HepG2 (cell line): ENCODE results near the gene PGP. TPM values are rescaled to one million over a fixed set of nuclear protein-coding genes. Genes with fewer than 3 reads are reported as not detected.

ENCODE experiments used
- FOXK1 ChIP-seq: sonication (generic); formaldehyde crosslinking; IDR thresholded peaks from 2 replicates; pipeline ENCODE4 v1.4.0; 2020; ENCODE audit warnings: low read depth, missing genetic modification reagents, borderline replicate concordance
- HDAC1 ChIP-seq: sonication (generic); formaldehyde crosslinking; IDR thresholded peaks from 2 replicates; pipeline ENCODE4 v1.5.1; 2020; ENCODE audit warnings: mild to moderate bottlenecking, missing genetic modification reagents
- KMT2B ChIP-seq: IDR thresholded peaks from 2 replicates; pipeline ENCODE4 v1.6.1; 2016; ENCODE audit warnings: missing genetic modification reagents, missing compliant biosample characterization
- MBNL3 ChIP-seq: fragments of 250-450 bp; sonication (Bioruptor Pico); conservative IDR thresholded peaks from 2 replicates; pipeline ENCODE4 v1.8.0; 2022; ENCODE audit warnings: mild to moderate bottlenecking, inconsistent platforms
- NFYB ChIP-seq: sonication (generic); formaldehyde crosslinking; IDR thresholded peaks from 2 replicates; pipeline ENCODE4 v1.4.0; 2020; ENCODE audit warnings: missing genetic modification reagents
- SP2 ChIP-seq: sonication (generic); formaldehyde crosslinking; IDR thresholded peaks from 2 replicates; pipeline ENCODE4 v1.5.1; 2020; ENCODE audit warnings: mild to moderate bottlenecking, missing genetic modification reagents
- THAP11 ChIP-seq: IDR thresholded peaks from 2 replicates; pipeline ENCODE4 v1.6.1; 2016; ENCODE audit warnings: missing biosample characterization, missing genetic modification reagents
- ZNF235 ChIP-seq: sonication (generic); formaldehyde crosslinking; IDR thresholded peaks from 2 replicates; pipeline ENCODE4 v1.8.1; 2023; ENCODE audit warnings: mild to moderate bottlenecking, missing genetic modification reagents, borderline replicate concordance
- ZNF264 ChIP-seq: sonication (generic); formaldehyde crosslinking; IDR thresholded peaks from 2 replicates; pipeline ENCODE4 v1.4.0; 2020; ENCODE audit warnings: missing genetic modification reagents
- ZNF30 ChIP-seq: sonication (generic); formaldehyde crosslinking; IDR thresholded peaks from 2 replicates; pipeline ENCODE4 v1.5.0; 2020; ENCODE audit warnings: mild to moderate bottlenecking, missing genetic modification reagents
- ZNF781 ChIP-seq: sonication (generic); formaldehyde crosslinking; IDR thresholded peaks from 2 replicates; pipeline ENCODE4 v1.5.1; 2020; ENCODE audit warnings: borderline replicate concordance, mild to moderate bottlenecking, missing genetic modification reagents; ENCODE audit errors: not compliant biosample characterization
- polyA plus RNA-seq, 8 experiments: library from polyadenylated mRNA; depleted of rRNA in 3 of 8; stranded (reverse) in 7 of 8; unstranded in 1 of 8; fragments of >200 nt; fragmentation: Illumina TruSeq in 4 of 8; extraction: Trizol in 4 of 8; gene quantifications; 2 replicates each; pipeline versions ENCODE4 v1.2.1 to v1.2.3, GENCODE V29; 2011 to 2016; ENCODE audit warnings: low read depth in 4 of 8, missing spikeins in 1 of 8, mixed read lengths in 1 of 8; ENCODE audit not compliant: insufficient read depth in 1 of 8
- total RNA-seq, 5 experiments: library from RNA; depleted of rRNA; stranded (reverse); fragments of >200 nt; fragmentation: Illumina TruSeq; extraction: Trizol; gene quantifications; 2 replicates each; pipeline ENCODE4 v1.2.3, GENCODE V29; 2016; ENCODE audit warnings: low read depth in 1 of 5
- TF ChIP-seq, protein P1 (sequence below): sonication (generic); formaldehyde crosslinking; IDR thresholded peaks from 2 replicates; pipeline ENCODE4 v1.8.1; 2022; ENCODE audit warnings: low read depth, mild to moderate bottlenecking, missing genetic modification reagents
- TF ChIP-seq, protein P2 (sequence below): sonication (generic); formaldehyde crosslinking; IDR thresholded peaks from 2 replicates; pipeline ENCODE4 v1.9.0; 2021; ENCODE audit warnings: missing genetic modification reagents, mild to moderate bottlenecking, borderline replicate concordance
- TF ChIP-seq, protein P3 (sequence below): fragments of 450-650 bp; IDR thresholded peaks from 2 replicates; pipeline ENCODE4 v1.6.1; 2017
- TF ChIP-seq, protein P4 (sequence below): IDR thresholded peaks from 2 replicates; pipeline ENCODE4 v1.6.1; 2016; ENCODE audit warnings: control low read depth
- TF ChIP-seq, protein P5 (sequence below): sonication (generic); formaldehyde crosslinking; IDR thresholded peaks from 2 replicates; pipeline ENCODE4 v1.8.1; 2023; ENCODE audit warnings: mild to moderate bottlenecking, moderate library complexity, missing genetic modification reagents
- TF ChIP-seq, protein P6 (sequence below): sonication (generic); formaldehyde crosslinking; IDR thresholded peaks from 2 replicates; pipeline ENCODE4 v1.9.0; 2021; ENCODE audit warnings: missing genetic modification reagents, borderline replicate concordance

Gene PGP
- total and polyA plus RNA-seq, 2 of the 13 experiments (the other 11 are each of a cell fraction or from before 2014, with no cell fraction given), result 7.3 to 18.3 TPM

DNA sequence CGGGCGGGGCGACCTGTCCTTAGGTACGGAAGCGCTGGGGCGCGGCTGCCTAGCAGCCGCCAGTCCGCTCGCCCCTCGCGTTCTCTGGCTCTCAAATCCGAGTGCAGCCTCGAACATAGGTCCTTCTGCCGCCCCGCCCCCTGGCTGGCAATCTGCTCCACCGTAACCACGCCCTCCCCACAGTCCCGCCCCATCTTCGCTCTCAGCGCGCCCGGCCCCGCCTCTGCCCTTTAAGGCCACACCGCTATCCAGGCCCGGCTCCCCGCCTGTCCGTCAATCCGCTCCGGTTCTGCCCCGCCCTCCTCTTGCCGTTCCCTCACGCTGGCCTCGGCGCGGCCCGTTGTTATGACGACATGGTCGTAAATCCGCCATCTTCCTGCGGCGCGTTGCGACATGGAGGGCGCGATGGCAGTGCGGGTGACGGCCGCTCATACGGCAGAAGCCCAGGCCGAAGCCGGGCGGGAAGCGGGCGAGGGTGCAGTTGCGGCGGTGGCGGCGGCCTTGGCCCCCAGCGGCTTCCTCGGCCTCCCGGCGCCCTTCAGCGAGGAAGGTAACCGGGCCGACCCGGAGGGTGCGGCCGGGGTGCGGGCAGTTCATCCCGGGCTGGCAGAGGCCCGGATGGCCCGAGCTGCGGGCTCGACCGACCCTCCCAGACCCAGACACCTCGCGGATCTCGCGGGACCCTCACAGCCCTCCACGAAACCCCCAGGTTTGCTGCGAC is 8.7 kb upstream of the PGP start, which contains the start of gene E4F1 (continued):
- no peak for TF ChIP-seq ZNF30
- no peak; the same call in 1 of the 2 replicates for TF ChIP-seq ZNF235 (CRISPR knock-in tag)
- TF ChIP-seq ZNF264 (CRISPR knock-in tag), result no peak
- TF ChIP-seq, protein P1, sequence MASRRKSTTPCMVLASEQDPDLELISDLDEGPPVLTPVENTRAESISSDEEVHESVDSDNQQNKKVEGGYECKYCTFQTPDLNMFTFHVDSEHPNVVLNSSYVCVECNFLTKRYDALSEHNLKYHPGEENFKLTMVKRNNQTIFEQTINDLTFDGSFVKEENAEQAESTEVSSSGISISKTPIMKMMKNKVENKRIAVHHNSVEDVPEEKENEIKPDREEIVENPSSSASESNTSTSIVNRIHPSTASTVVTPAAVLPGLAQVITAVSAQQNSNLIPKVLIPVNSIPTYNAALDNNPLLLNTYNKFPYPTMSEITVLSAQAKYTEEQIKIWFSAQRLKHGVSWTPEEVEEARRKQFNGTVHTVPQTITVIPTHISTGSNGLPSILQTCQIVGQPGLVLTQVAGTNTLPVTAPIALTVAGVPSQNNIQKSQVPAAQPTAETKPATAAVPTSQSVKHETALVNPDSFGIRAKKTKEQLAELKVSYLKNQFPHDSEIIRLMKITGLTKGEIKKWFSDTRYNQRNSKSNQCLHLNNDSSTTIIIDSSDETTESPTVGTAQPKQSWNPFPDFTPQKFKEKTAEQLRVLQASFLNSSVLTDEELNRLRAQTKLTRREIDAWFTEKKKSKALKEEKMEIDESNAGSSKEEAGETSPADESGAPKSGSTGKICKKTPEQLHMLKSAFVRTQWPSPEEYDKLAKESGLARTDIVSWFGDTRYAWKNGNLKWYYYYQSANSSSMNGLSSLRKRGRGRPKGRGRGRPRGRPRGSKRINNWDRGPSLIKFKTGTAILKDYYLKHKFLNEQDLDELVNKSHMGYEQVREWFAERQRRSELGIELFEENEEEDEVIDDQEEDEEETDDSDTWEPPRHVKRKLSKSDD (CRISPR knock-in tag), result peak; percentile 99
- TF ChIP-seq HDAC1 (CRISPR knock-in tag), result peak; percentile 95
- peak; percentile 11; the same call in 1 of the 2 replicates for TF ChIP-seq NFYB (CRISPR knock-in tag)
- TF ChIP-seq, protein P2, sequence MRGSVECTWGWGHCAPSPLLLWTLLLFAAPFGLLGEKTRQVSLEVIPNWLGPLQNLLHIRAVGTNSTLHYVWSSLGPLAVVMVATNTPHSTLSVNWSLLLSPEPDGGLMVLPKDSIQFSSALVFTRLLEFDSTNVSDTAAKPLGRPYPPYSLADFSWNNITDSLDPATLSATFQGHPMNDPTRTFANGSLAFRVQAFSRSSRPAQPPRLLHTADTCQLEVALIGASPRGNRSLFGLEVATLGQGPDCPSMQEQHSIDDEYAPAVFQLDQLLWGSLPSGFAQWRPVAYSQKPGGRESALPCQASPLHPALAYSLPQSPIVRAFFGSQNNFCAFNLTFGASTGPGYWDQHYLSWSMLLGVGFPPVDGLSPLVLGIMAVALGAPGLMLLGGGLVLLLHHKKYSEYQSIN (CRISPR knock-in tag), result no peak
- TF ChIP-seq SP2, result peak; percentile 23; the same call in 1 of the 2 replicates
- TF ChIP-seq, protein P3, sequence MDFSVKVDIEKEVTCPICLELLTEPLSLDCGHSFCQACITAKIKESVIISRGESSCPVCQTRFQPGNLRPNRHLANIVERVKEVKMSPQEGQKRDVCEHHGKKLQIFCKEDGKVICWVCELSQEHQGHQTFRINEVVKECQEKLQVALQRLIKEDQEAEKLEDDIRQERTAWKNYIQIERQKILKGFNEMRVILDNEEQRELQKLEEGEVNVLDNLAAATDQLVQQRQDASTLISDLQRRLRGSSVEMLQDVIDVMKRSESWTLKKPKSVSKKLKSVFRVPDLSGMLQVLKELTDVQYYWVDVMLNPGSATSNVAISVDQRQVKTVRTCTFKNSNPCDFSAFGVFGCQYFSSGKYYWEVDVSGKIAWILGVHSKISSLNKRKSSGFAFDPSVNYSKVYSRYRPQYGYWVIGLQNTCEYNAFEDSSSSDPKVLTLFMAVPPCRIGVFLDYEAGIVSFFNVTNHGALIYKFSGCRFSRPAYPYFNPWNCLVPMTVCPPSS, result no peak
- TF ChIP-seq, protein P4, sequence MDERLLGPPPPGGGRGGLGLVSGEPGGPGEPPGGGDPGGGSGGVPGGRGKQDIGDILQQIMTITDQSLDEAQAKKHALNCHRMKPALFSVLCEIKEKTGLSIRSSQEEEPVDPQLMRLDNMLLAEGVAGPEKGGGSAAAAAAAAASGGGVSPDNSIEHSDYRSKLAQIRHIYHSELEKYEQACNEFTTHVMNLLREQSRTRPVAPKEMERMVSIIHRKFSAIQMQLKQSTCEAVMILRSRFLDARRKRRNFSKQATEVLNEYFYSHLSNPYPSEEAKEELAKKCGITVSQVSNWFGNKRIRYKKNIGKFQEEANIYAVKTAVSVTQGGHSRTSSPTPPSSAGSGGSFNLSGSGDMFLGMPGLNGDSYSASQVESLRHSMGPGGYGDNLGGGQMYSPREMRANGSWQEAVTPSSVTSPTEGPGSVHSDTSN (CRISPR knock-in tag), result peak; percentile 91
- TF ChIP-seq KMT2B, result no peak; the same call in 1 of the 2 replicates
- peak; percentile 92 for TF ChIP-seq THAP11
- TF ChIP-seq ZNF781 (CRISPR knock-in tag), result no peak
- TF ChIP-seq, protein P5, sequence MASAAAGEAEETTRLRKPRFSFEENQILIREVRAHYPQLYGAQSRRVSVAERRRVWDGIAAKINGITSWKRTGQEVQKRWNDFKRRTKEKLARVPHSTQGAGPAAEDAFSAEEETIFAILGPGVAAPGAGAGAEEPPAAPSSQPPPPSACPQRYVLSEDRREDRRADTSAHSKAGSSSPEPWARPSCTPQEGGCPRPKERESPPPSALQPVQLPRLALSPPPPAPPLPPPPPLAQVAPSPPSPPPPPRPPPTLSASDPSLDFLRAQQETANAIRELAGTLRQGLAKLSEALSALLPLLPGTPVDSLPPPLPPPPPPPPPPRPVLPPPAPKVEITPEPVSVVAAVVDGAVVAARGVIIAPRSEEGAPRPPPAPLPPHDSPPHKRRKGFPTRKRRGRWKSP (CRISPR knock-in tag), result peak; percentile 70; the same call in 1 of the 2 replicates
- TF ChIP-seq MBNL3 (CRISPR knock-in tag), result no peak
- TF ChIP-seq, protein P6, sequence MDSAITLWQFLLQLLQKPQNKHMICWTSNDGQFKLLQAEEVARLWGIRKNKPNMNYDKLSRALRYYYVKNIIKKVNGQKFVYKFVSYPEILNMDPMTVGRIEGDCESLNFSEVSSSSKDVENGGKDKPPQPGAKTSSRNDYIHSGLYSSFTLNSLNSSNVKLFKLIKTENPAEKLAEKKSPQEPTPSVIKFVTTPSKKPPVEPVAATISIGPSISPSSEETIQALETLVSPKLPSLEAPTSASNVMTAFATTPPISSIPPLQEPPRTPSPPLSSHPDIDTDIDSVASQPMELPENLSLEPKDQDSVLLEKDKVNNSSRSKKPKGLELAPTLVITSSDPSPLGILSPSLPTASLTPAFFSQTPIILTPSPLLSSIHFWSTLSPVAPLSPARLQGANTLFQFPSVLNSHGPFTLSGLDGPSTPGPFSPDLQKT, result no peak
- TF ChIP-seq FOXK1 (CRISPR knock-in tag), result peak; percentile 86; the same call in 1 of the 2 replicates
